Measurements from ENCODE around the gene PCDHA5. TPM values are rescaled to one million over a fixed set of nuclear protein-coding genes. Genes with fewer than 3 reads are reported as not detected.

Gene PCDHA5
- polyA plus RNA-seq (2012; ENCODE audit: insufficient read length, low read depth) = not detected

- TF ChIP-seq REST (IDR thresholded peaks at IDR 0.05; ENCODE audit: insufficient read depth in 1 of 2, low read depth in 2 of 2, low read length in 2 of 2) (no peak), SIN3A (IDR thresholded peaks at IDR 0.05; ENCODE audit: borderline replicate concordance, insufficient read depth, low read length) (no peak), POLR2AphosphoS5 (IDR thresholded peaks at IDR 0.05; ENCODE audit: low read depth, low read length) (no peak), FOXP2 (optimal IDR thresholded peaks at IDR 0.05; ENCODE audit: borderline replicate concordance, extremely low read depth, extremely low read length, insufficient read depth) (no peak), TAF1 (IDR thresholded peaks at IDR 0.05; ENCODE audit: borderline replicate concordance, insufficient read depth, low read length) (no peak)
Measured at GRCh38 chr5:140821375-140822280, at the start of gene PCDHA5. PCDHA5 (plus strand) TSS chr5:140821613.

GRCh38 chr5:140780512-140780911 lies 40.9 kb upstream of the PCDHA5 start:
- TF ChIP-seq SIN3A (IDR thresholded peaks at IDR 0.05; ENCODE audit: borderline replicate concordance, insufficient read depth, low read length) = no peak

- TF ChIP-seq FOXP2 (optimal IDR thresholded peaks at IDR 0.05; ENCODE audit: borderline replicate concordance, extremely low read depth, extremely low read length, insufficient read depth) (no peak), REST (IDR thresholded peaks at IDR 0.05; ENCODE audit: insufficient read depth in 1 of 2, low read depth in 2 of 2, low read length in 2 of 2) (no peak)
Measured at GRCh38 chr5:140785905-140786686, 35.3 kb upstream of the PCDHA5 start, which contains the start of gene PCDHA1. PCDHA1 (plus strand) TSS chr5:140786140.

- TF ChIP-seq POLR2AphosphoS5 (IDR thresholded peaks at IDR 0.05; ENCODE audit: low read depth, low read length) (no peak), FOXP2 (optimal IDR thresholded peaks at IDR 0.05; ENCODE audit: borderline replicate concordance, extremely low read depth, extremely low read length, insufficient read depth) (no peak), SIN3A (IDR thresholded peaks at IDR 0.05; ENCODE audit: borderline replicate concordance, insufficient read depth, low read length) (no peak), TAF1 (IDR thresholded peaks at IDR 0.05; ENCODE audit: borderline replicate concordance, insufficient read depth, low read length) (no peak), REST (IDR thresholded peaks at IDR 0.05; ENCODE audit: insufficient read depth in 1 of 2, low read depth in 2 of 2, low read length in 2 of 2) (no peak)
Measured at GRCh38 chr5:140791089-140791488, 30.3 kb upstream of the PCDHA5 start.

GRCh38 chr5:140794595-140795258 lies 26.7 kb upstream of the PCDHA5 start, which contains the start of gene PCDHA2:
PCDHA2 (plus strand) TSS chr5:140794852.
- no peak for TF ChIP-seq SIN3A (IDR thresholded peaks at IDR 0.05; ENCODE audit: borderline replicate concordance, insufficient read depth, low read length)
- TF ChIP-seq POLR2AphosphoS5 (IDR thresholded peaks at IDR 0.05; ENCODE audit: low read depth, low read length) = no peak
- TF ChIP-seq FOXP2 (optimal IDR thresholded peaks at IDR 0.05; ENCODE audit: borderline replicate concordance, extremely low read depth, extremely low read length, insufficient read depth) = no peak
- TF ChIP-seq TAF1 (IDR thresholded peaks at IDR 0.05; ENCODE audit: borderline replicate concordance, insufficient read depth, low read length) = no peak
- no peak for TF ChIP-seq REST (IDR thresholded peaks at IDR 0.05; ENCODE audit: insufficient read depth in 1 of 2, low read depth in 2 of 2, low read length in 2 of 2)
